Measurements from ENCODE around the gene RARA.
A peak's percentile ranks its signal among the peaks of the same experiment; 100 is the strongest.

RARA gene

DNA sequence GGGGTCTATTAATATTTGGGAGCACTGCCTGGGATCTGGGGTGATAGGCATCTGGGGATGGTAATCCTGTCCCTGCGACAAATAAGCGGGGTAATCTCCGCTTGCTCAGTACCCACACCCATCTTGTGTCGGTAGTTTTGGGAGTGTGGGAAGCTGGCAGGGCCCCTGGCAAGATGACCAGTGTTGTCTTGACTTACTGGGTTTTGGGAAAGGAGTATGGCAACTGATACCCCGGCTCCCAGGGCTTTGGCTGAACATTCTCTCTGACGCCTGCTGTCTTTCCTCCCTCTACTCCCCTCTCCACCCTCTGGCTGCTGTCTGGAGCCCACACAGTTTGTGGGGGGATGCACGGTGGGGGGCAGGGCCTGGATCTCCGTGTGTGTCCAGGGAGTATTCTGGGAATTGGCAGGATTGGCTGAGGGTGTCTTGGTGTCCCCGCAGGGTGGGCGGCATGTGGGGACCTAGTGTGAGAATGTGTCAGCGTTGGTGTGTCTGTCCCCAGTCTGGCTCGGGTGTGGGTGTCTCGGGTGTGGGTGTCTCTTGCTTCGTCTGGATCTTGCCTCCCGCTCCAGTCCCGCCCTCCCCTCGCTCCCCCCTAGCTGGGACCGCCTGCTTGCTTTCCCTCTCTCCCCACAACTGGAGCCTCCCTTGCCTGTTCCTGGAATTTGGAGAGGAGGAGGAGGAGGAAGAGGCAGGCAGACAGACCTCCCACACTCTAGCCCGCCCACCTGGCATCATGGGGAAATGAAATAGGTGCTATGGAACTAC is 12.0 kb downstream of the RARA start (continued):
- no peak for TF ChIP-seq ZNF843 (tag by site-specific recombination; IDR thresholded peaks at IDR 0.05)

DNA sequence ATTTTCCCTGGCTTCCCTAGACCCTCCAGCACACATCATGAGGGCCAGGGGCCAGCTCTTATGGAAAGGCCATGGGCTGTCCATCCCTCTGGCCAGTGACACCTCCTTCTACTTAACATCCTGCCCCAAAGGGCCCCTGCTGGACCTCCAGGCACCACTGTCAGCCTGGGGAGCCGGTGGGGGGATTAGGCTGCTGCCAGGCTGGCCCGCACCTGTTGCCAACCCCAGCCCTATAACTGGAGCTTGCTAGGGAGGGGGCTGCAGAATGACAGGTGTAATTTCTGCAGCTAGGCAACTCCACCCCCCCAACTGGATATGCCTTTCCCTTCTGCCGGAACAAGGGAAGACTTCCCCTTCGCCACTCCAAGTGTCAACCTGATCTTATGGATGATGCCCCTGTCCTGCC is 12.5 kb downstream of the RARA start:
- ChIA-PET POLR2A (interaction anchor here (0.6 kb wide), 1 partner anchor 1357 kb away, joined by 5 read pairs; no protein-coding TSS in a partner anchor), CTCF (interaction anchor here (0.6 to 1.5 kb wide), 5 partner anchors 9 to 181 kb away, joined by 3 read pairs; no protein-coding TSS in a partner anchor)
- Histone ChIP-seq H3K4me1 (ENCODE audit: control insufficient read depth, insufficient read depth, low read length) (peaks cover 33% of the 10 kb centered on the region), H3K27ac (ENCODE audit: extremely low read depth, low read depth, low read length) (no peak overlapping the region), H3K9me3 (ENCODE audit: control insufficient read depth, insufficient read depth, low read depth, low read length) (no peaks in the 10 kb centered on the region), H3K36me3 (ENCODE audit: control insufficient read depth in 2 of 2, insufficient read depth in 1 of 2, low read length in 2 of 2) (no peaks in the 10 kb centered on the region), H3K4me3 (ENCODE audit: low read depth, low read length) (no peak overlapping the region)
- TF ChIP-seq ZNF18 (tag by site-specific recombination; IDR thresholded peaks at IDR 0.05) (no peak), SCRT1 (tag by site-specific recombination; IDR thresholded peaks at IDR 0.05; ENCODE audit: borderline replicate concordance) (peak; percentile 66; the same call in 1 of the 2 replicates), SCRT2 (tag by site-specific recombination; IDR thresholded peaks at IDR 0.05) (peak; percentile 94)

DNA sequence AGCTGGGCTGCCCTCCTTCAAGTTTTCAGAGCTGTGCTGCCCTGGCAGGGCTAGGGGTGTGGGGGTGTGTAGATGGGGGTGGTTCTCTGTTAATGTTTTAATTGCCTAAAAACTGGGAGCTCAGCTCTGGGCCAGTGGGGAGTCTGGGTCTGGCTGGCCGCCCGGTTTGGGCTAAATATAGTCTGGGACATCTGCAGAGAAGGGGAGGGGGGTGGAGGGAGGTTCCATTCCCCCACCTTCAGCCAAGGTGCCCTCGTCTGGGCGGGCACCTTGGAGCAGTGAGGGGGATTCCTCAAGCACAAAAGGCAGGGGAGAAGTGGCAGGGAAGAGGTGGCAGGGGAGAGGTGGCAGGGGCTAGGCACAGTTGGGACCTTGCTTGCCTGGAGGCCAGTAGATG is 13.0 kb downstream of the RARA start:
- H3K27ac ChIP-seq (ENCODE audit: extremely low read depth, low read depth, low read length) = peak overlapping the region; percentile 61; the same call in 1 of the 2 replicates
- H3K4me1 ChIP-seq (ENCODE audit: control insufficient read depth, insufficient read depth, low read length) = peaks cover 33% of the 10 kb centered on the region
- TF ChIP-seq, protein P1, sequence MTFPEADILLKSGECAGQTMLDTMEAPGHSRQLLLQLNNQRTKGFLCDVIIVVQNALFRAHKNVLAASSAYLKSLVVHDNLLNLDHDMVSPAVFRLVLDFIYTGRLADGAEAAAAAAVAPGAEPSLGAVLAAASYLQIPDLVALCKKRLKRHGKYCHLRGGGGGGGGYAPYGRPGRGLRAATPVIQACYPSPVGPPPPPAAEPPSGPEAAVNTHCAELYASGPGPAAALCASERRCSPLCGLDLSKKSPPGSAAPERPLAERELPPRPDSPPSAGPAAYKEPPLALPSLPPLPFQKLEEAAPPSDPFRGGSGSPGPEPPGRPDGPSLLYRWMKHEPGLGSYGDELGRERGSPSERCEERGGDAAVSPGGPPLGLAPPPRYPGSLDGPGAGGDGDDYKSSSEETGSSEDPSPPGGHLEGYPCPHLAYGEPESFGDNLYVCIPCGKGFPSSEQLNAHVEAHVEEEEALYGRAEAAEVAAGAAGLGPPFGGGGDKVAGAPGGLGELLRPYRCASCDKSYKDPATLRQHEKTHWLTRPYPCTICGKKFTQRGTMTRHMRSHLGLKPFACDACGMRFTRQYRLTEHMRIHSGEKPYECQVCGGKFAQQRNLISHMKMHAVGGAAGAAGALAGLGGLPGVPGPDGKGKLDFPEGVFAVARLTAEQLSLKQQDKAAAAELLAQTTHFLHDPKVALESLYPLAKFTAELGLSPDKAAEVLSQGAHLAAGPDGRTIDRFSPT (tag by site-specific recombination; IDR thresholded peaks at IDR 0.05) = peak; percentile 57; the same call in 1 of the 2 replicates
- TF ChIP-seq ZNF529 (tag by site-specific recombination; IDR thresholded peaks at IDR 0.05; ENCODE audit: insufficient replicate concordance) (no peak), KLF1 (tag by site-specific recombination; IDR thresholded peaks at IDR 0.05) (peak; percentile 23; the same call in 1 of the 2 replicates), WT1 (tag by site-specific recombination; IDR thresholded peaks at IDR 0.05) (peak; percentile 8; the same call in 1 of the 2 replicates), ZNF398 (tag by site-specific recombination; IDR thresholded peaks at IDR 0.05) (peak; percentile 58; the same call in 1 of the 2 replicates), KLF17 (tag by site-specific recombination; IDR thresholded peaks at IDR 0.05) (no peak)
- no peaks in the 10 kb centered on the region for H3K9me3 ChIP-seq (ENCODE audit: control insufficient read depth, insufficient read depth, low read depth, low read length)
- POLR2A ChIA-PET = interaction anchor here (1.6 kb wide), 1 partner anchor 11 kb away, joined by 3 read pairs; no protein-coding TSS in a partner anchor
- CTCF ChIA-PET = interaction anchor here (0.6 to 1.5 kb wide), 5 partner anchors 9 to 181 kb away, joined by 3 read pairs; no protein-coding TSS in a partner anchor
- no peak overlapping the region for H3K4me3 ChIP-seq (ENCODE audit: low read depth, low read length)
- H3K36me3 ChIP-seq (ENCODE audit: control insufficient read depth in 2 of 2, insufficient read depth in 1 of 2, low read length in 2 of 2) = no peaks in the 10 kb centered on the region
